ENCODE results near the gene CADM2.

CADM2 gene

GRCh38 chr3:85604641-85605040 is 645.9 kb downstream of the CADM2 start:
- TF ChIP-seq CTCF (conservative IDR thresholded peaks at IDR 0.05; ENCODE audit: low read depth, low read length): no peak
- H3K4me3 ChIP-seq (ENCODE audit: low read depth, low read length): no peak overlapping the region
- DNase-seq (ENCODE audit: low read depth): no peak

- no peak for TF ChIP-seq CTCF (conservative IDR thresholded peaks at IDR 0.05; ENCODE audit: low read depth, low read length)
- no peak for DNase-seq (ENCODE audit: low read depth)
- no peak overlapping the region for H3K4me3 ChIP-seq (ENCODE audit: low read depth, low read length)
These were observed 646.3 kb downstream of the CADM2 start for GRCh38 chr3:85605066-85605465.

- no peak for DNase-seq (ENCODE audit: low read depth)
- H3K4me3 ChIP-seq (ENCODE audit: low read depth, low read length): no peak overlapping the region
- no peak for TF ChIP-seq CTCF (conservative IDR thresholded peaks at IDR 0.05; ENCODE audit: low read depth, low read length)
These were observed 667.9 kb downstream of the CADM2 start for GRCh38 chr3:85626662-85627061.

GRCh38 chr3:85627932-85628331 is 669.1 kb downstream of the CADM2 start:
- DNase-seq (ENCODE audit: low read depth): no peak
- H3K4me3 ChIP-seq (ENCODE audit: low read depth, low read length): no peak overlapping the region
- TF ChIP-seq CTCF (conservative IDR thresholded peaks at IDR 0.05; ENCODE audit: low read depth, low read length): no peak

GRCh38 chr3:85631070-85631469 is 672.3 kb downstream of the CADM2 start:
- DNase-seq (ENCODE audit: low read depth): no peak
- no peak for TF ChIP-seq CTCF (conservative IDR thresholded peaks at IDR 0.05; ENCODE audit: low read depth, low read length)
- no peak overlapping the region for H3K4me3 ChIP-seq (ENCODE audit: low read depth, low read length)

- no peak overlapping the region for H3K4me3 ChIP-seq (ENCODE audit: low read depth, low read length)
- no peak for TF ChIP-seq CTCF (conservative IDR thresholded peaks at IDR 0.05; ENCODE audit: low read depth, low read length)
- DNase-seq (ENCODE audit: low read depth): no peak
These were observed 674.1 kb downstream of the CADM2 start for GRCh38 chr3:85632921-85633320.

GRCh38 chr3:85652360-85652759 is 693.6 kb downstream of the CADM2 start:
- DNase-seq (ENCODE audit: low read depth): no peak
- TF ChIP-seq CTCF (conservative IDR thresholded peaks at IDR 0.05; ENCODE audit: low read depth, low read length): no peak
- no peak overlapping the region for H3K4me3 ChIP-seq (ENCODE audit: low read depth, low read length)

Measured in choroid plexus epithelial cell (primary cell).